OCI-LY1 (cell line): ENCODE data around the gene ZNF506.
"Not testable (repeated sequence)": the region's sequence is repeated elsewhere in the genome, so short reads cannot be mapped to it uniquely, and the experiment has no call there.

ENCODE experiments used
- H2AFZ ChIP-seq: fragments of 200-600 bp; sonication (generic), shearing (Covaris generic); 2 replicates; pipeline ENCODE4 v1.6.0; 2014; ENCODE audit warnings: antibody characterized with exemption, mild to moderate bottlenecking, low read length
- H3F3A ChIP-seq: fragments of 200-600 bp; sonication (generic), shearing (Covaris generic); 2 replicates; pipeline ENCODE4 v1.6.0; 2014; ENCODE audit warnings: mild to moderate bottlenecking, antibody characterized with exemption, low read length, moderate library complexity; ENCODE audit not compliant: insufficient read depth
- H3K27ac ChIP-seq: fragments of 200-600 bp; sonication (generic); 2 replicates; pipeline ENCODE4 v1.5.1; 2014; ENCODE audit warnings: low read length, mixed run types, mild to moderate bottlenecking, low read depth; ENCODE audit not compliant: poor library complexity, severe bottlenecking
- H3K27me3 ChIP-seq: fragments of 200-600 bp; sonication (generic); 2 replicates; pipeline ENCODE4 v1.6.0; 2014; ENCODE audit warnings: antibody characterized with exemption, mild to moderate bottlenecking, low read length, moderate library complexity; ENCODE audit not compliant: insufficient read depth
- H3K36me3 ChIP-seq: fragments of 200-600 bp; sonication (generic); 2 replicates; pipeline ENCODE4 v1.6.1; 2014; ENCODE audit warnings: mild to moderate bottlenecking, antibody characterized with exemption, low read length, moderate library complexity, mixed read lengths; ENCODE audit not compliant: insufficient read depth
- H3K4me1 ChIP-seq: fragments of 200-600 bp; sonication (generic); 2 replicates; pipeline ENCODE4 v1.5.1; 2014; ENCODE audit warnings: mild to moderate bottlenecking, low read length, moderate library complexity; ENCODE audit not compliant: insufficient read depth, severe bottlenecking
- H3K4me2 ChIP-seq: fragments of 200-600 bp; sonication (generic), shearing (Covaris generic); 2 replicates; pipeline ENCODE4 v1.6.1; 2014; ENCODE audit warnings: low read length
- H3K4me3 ChIP-seq: fragments of 200-600 bp; sonication (generic); 2 replicates; pipeline ENCODE4 v1.5.1; 2014; ENCODE audit warnings: low read length, low read depth, mild to moderate bottlenecking, mixed read lengths; ENCODE audit not compliant: poor library complexity, severe bottlenecking
- H3K79me2 ChIP-seq: fragments of 200-600 bp; shearing (Covaris generic); 2 replicates; pipeline ENCODE4 v1.6.1; 2016; ENCODE audit warnings: mixed run types, low read length, mixed read lengths; ENCODE audit not compliant: insufficient read depth
- H3K9ac ChIP-seq: fragments of 200-600 bp; sonication (generic), shearing (Covaris generic); 2 replicates; pipeline ENCODE4 v1.6.1; 2014; ENCODE audit warnings: mild to moderate bottlenecking, low read length, mixed read lengths
- H3K9me2 ChIP-seq: fragments of 200-600 bp; sonication (generic), shearing (Covaris generic); 2 replicates; pipeline ENCODE4 v1.6.1; 2014; ENCODE audit warnings: low read depth, mild to moderate bottlenecking, low read length, mixed read lengths
- H3K9me3 ChIP-seq: fragments of 200-600 bp; shearing (Covaris generic); 2 replicates; pipeline ENCODE4 v1.6.1; 2014; ENCODE audit warnings: low read length, mixed read lengths
- H4K20me1 ChIP-seq: fragments of 200-600 bp; sonication (generic), shearing (Covaris generic); 2 replicates; pipeline ENCODE4 v1.6.0; 2016; ENCODE audit warnings: mild to moderate bottlenecking, low read length; ENCODE audit not compliant: insufficient read depth
- CTCF ChIP-seq: fragments of 200-600 bp; sonication (generic), shearing (Covaris generic); IDR thresholded peaks from 2 replicates; pipeline ENCODE4 v1.5.1; 2017; ENCODE audit warnings: mild to moderate bottlenecking, antibody characterized with exemption, low read length, moderate library complexity, mixed read lengths
- EZH2 ChIP-seq: fragments of 200-600 bp; sonication (generic), shearing (Covaris generic); IDR thresholded peaks from 2 replicates; pipeline ENCODE4 v1.8.0; 2017; ENCODE audit warnings: borderline replicate concordance, mixed run types, mild to moderate bottlenecking, antibody characterized with exemption, low read length, moderate library complexity, mixed read lengths

ZNF506 gene

DNA sequence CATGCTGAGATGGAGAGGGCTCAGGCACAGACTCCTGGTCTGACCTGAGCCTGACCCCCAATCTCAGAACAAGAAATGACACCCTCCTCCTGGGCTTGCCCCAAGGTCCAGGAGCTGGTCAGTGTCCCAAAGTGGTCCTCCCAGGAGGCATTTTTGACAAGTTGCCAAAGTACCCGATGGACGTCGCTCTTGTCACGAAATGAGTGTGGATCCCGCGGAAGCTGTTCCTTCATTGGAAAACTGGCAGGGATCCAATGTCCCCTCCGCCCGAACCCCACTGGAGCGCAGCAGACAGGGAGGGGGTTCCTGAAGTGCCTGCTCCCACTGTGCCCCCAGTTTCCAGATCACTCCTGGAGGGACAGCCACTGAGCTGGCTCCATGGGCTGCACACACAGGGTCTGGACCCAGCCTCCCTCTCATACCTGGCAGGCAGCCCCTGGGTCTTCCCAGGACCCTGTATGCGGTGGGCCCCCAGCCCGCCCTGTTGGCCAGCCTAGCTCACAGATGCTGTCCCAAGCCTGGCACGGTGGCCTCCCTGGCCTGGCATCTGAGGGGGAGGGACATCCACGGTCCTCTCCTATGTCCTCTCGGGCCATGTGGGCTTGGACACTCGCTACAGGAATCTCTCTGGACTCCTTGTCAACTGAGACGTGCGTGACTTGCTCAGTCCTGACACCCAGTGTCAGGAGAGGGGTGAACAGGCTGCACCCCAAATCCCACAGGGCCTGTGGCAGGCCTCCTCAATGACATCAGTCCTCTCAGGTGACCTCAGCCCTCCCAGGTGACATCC, 75.9 kb downstream of the ZNF506 start:
- H3K79me2 ChIP-seq: no peaks in the 10 kb centered on the region
- H3K36me3 ChIP-seq: no peaks in the 10 kb centered on the region
- H3K4me2 ChIP-seq: no peak overlapping the region

DNA sequence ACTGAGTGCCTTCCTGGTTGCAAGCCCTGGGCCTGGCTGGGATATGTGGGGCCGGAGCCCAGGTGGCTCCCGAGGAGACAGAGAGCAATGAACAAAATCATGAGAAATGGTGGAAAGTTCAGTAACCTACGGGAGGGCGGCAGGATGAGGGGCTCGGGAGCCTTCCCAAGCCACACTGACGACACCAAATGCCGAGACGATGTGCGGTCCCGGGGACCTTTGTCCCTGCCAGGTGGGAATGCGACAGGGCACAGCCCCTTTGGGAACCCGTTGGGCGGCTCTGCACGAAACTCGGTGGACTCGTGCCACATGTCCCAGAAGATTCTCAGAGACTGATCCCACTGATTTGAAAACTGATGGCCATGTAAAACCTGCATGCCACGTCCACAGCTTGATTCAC, 76.9 kb downstream of the ZNF506 start:
- Histone ChIP-seq H3K4me1 (no peaks in the 10 kb centered on the region), H4K20me1 (no peaks in the 10 kb centered on the region), H2AFZ (no peak overlapping the region), H3K9me3 (no peaks in the 10 kb centered on the region), H3K27ac (no peak overlapping the region), H3K36me3 (no peaks in the 10 kb centered on the region), H3F3A (no peaks in the 10 kb centered on the region), H3K4me3 (no peak overlapping the region), H3K27me3 (no peaks in the 10 kb centered on the region; the same call in 1 of the 2 replicates), H3K4me2 (no peak overlapping the region), H3K79me2 (no peaks in the 10 kb centered on the region), H3K9ac (no peak overlapping the region), H3K9me2 (no peaks in the 10 kb centered on the region)
- no peak for TF ChIP-seq CTCF
- TF ChIP-seq EZH2: no peak

More for the DNA sequence above, 75.9 kb downstream of the ZNF506 start:
- H3K9ac ChIP-seq: no peak overlapping the region
- no peak overlapping the region for H3K27ac ChIP-seq
- H3K9me2 ChIP-seq: no peaks in the 10 kb centered on the region
- no peak overlapping the region for H2AFZ ChIP-seq
- H3F3A ChIP-seq: no peaks in the 10 kb centered on the region
- H3K4me3 ChIP-seq: no peak overlapping the region
- H3K9me3 ChIP-seq: no peaks in the 10 kb centered on the region
- no peaks in the 10 kb centered on the region for H3K4me1 ChIP-seq
- TF ChIP-seq CTCF (no peak), EZH2 (no peak)
- no peaks in the 10 kb centered on the region; the same call in 1 of the 2 replicates for H3K27me3 ChIP-seq
- no peaks in the 10 kb centered on the region for H4K20me1 ChIP-seq

GRCh38 chr19:19743921-19744320, 77.6 kb downstream of the ZNF506 start:
- not testable (repeated sequence) for H3K79me2 ChIP-seq, H3F3A ChIP-seq, H3K36me3 ChIP-seq, H3K4me2 ChIP-seq, H3K4me1 ChIP-seq, H2AFZ ChIP-seq, H3K27ac ChIP-seq, H4K20me1 ChIP-seq, H3K4me3 ChIP-seq, H3K9ac ChIP-seq, H3K27me3 ChIP-seq, H3K9me3 ChIP-seq, H3K9me2 ChIP-seq

DNA sequence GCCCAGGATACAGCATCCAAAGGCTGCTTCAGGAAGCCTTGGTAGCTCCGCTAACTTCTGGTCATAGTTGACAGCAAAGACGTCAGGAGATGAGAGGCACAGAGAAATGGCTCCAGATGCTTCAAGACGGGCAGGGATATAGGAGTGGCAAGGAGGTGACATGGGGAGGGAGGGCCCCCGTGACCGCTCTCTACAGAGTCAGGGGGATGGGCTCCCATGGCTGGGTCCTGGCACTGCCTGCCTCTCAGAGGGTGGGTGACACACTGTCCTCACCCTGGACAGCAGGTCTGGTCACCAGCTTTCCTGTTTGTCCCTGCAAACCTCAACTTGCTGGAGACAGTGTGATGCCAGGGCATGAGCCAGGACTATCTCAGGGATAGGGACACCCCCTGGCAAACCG, 78.4 kb downstream of the ZNF506 start:
- TF ChIP-seq CTCF (no peak), EZH2 (no peak)

More for the DNA sequence above, 78.4 kb downstream of the ZNF506 start:
- no peak overlapping the region for H3K9ac ChIP-seq
- no peaks in the 10 kb centered on the region for H4K20me1 ChIP-seq
- H3K9me3 ChIP-seq: no peaks in the 10 kb centered on the region
- no peaks in the 10 kb centered on the region for H3K4me1 ChIP-seq
- H3K79me2 ChIP-seq: no peaks in the 10 kb centered on the region
- H3K36me3 ChIP-seq: no peaks in the 10 kb centered on the region
- no peak overlapping the region for H3K4me2 ChIP-seq
- no peaks in the 10 kb centered on the region for H3K9me2 ChIP-seq
- H3K4me3 ChIP-seq: no peak overlapping the region
- H3K27ac ChIP-seq: no peak overlapping the region
- no peaks in the 10 kb centered on the region for H3F3A ChIP-seq
- H3K27me3 ChIP-seq: no peaks in the 10 kb centered on the region; the same call in 1 of the 2 replicates
- H2AFZ ChIP-seq: no peak overlapping the region
